Kidney (tissue), 14 donors: ENCODE results near the gene FNIP2. TPM values are rescaled to one million over a fixed set of nuclear protein-coding genes. Genes with fewer than 3 reads are reported as not detected.

ENCODE experiments used
- DNase-seq, 5 donors: peaks; one replicate each; pipeline ENCODE4 v3.0.0-alpha.2; 2013 to 2020
- FAIRE-seq: peaks from 2 replicates; lab custom pipeline; 2012; peaks lifted over from hg19 to GRCh38; lab: Jason Lieb, UNC
- H3K27ac ChIP-seq, 2 donors: one replicate each; pipeline ENCODE4 v1.7.0; 2013; ENCODE audit warnings: low read depth in 2 of 2, low read length in 2 of 2, inconsistent platforms in 1 of 2
- H3K27me3 ChIP-seq: one replicate; pipeline ENCODE4 v1.7.1; 2013; ENCODE audit warnings: low read length, inconsistent platforms; ENCODE audit not compliant: control insufficient read depth, insufficient read depth
- H3K36me3 ChIP-seq, 3 donors: one replicate each; pipeline versions ENCODE4 v1.7.0 to v1.7.1; 2013; ENCODE audit warnings: low read length in 3 of 3, control low read depth in 1 of 3, inconsistent platforms in 1 of 3; ENCODE audit not compliant: insufficient read depth in 3 of 3, control insufficient read depth in 2 of 3
- H3K4me1 ChIP-seq, 3 donors: one replicate each; pipeline versions ENCODE4 v1.7.0 to v1.7.1; 2013; ENCODE audit warnings: low read length in 3 of 3, inconsistent platforms in 1 of 3, low read depth in 1 of 3; ENCODE audit not compliant: control insufficient read depth in 2 of 3, insufficient read depth in 2 of 3
- H3K4me3 ChIP-seq, 3 donors: one replicate each; pipeline versions ENCODE4 v1.7.0 to v1.8.1; 2013; ENCODE audit warnings: low read length in 3 of 3, control low read depth in 1 of 3, inconsistent platforms in 1 of 3
- H3K9ac ChIP-seq, 3 donors: one replicate each; pipeline versions ENCODE4 v1.7.0 to v1.7.1; 2013; ENCODE audit warnings: low read length in 3 of 3, control low read depth in 1 of 3, inconsistent platforms in 1 of 3
- H3K9me3 ChIP-seq, 3 donors: one replicate each; pipeline versions ENCODE4 v1.7.0 to v1.7.1; 2013; ENCODE audit warnings: low read length in 3 of 3, control low read depth in 1 of 3, inconsistent platforms in 1 of 3; ENCODE audit not compliant: control insufficient read depth in 2 of 3, insufficient read depth in 1 of 3
- CTCF ChIP-seq: IDR thresholded peaks from 3 replicates; pipeline ENCODE4 v1.5.1; 2012; ENCODE audit warnings: mild to moderate bottlenecking, moderate library complexity, borderline replicate concordance; ENCODE audit not compliant: insufficient read depth; ENCODE audit errors: extremely low read depth
- intact Hi-C: fragments of 100-400 bp; cut with DNase I; formaldehyde crosslinking; loops from one replicate; pipeline ENCODE4 v1.11.1; 2022
- polyA plus RNA-seq: library from polyadenylated mRNA; stranded (reverse); fragments of 350-450 nt; fragmentation: Illumina TruSeq; extraction: RNeasy Lipid Tissue Mini Kit (QIAGEN cat#74804); gene quantifications from one replicate; pipeline ENCODE4 v1.2.3, GENCODE V29; 2014; ENCODE audit warnings: low read depth, low replicate concordance; ENCODE audit not compliant: insufficient read depth
- total RNA-seq: library from RNA; stranded (reverse); fragmentation: NEBNext Ultra II Directional; extraction: Animal tissue kit (Norgen Biotek cat#: 25700); gene quantifications from one replicate; pipeline ENCODE4 v1.2.1, GENCODE V29; 2021
- donor health status: control.
- donor health status: control.
- donor health status: control.
- donor health status: control.
- donor health status: control.
- donor health status: DM: yes; HTN: yes; CAD: no.
- donor health status: Normal renal cell carcinoma (clear cell type).

The FNIP2 gene
- total and polyA plus RNA-seq, 2 donors from 2014 or later: 13.2 to 65.1 TPM

DNA sequence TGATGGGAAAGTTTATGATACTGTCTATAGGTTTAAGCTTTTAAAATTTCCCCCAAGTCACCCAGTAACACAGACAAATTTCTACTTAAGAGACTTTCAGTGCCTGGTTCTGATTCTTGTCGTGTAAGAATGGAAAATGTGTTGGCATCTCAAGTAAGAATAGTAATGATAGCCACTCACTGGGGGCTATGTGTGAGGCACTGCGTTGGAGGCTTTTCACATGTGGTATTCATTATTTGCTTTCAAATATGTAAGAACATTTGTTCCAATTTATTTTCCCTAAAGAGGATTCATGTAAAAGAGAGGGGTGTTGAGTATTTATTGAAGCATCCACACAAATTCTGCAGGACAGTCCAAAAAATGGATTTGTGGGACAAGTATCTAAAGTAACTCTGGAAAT is 143.6 kb downstream of the FNIP2 start:
- H3K27me3 ChIP-seq: no peaks in the 10 kb centered on the region
- H3K4me3 ChIP-seq: no peak overlapping the region
- intact Hi-C loops: no loop called here
- FAIRE-seq (no peak), DNase-seq (no peak)
- H3K9ac ChIP-seq: no peak overlapping the region
- no peaks in the 10 kb centered on the region for H3K9me3 ChIP-seq
- no peaks in the 10 kb centered on the region for H3K4me1 ChIP-seq
- H3K27ac ChIP-seq: no peak overlapping the region
- no peaks in the 10 kb centered on the region for H3K36me3 ChIP-seq
- TF ChIP-seq CTCF: no peak

DNA sequence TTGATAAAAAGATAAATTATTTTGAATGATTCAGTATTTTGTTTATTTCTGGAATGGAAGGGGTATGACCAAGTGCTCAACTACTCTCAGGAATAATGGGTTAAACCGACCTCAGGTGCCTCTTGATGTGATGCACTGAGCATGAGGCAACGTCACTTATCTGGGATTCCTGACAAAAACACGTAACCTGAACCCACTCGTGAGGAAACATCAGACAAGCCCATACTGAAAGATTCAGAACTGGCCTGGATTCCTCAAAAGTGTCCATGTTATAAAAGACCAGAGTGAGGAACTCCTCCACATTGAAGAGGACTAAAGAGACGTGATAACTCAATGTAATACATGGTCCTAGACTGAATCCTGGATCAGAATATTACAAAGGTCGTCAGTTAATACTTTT is 144.0 kb downstream of the FNIP2 start:
- Histone ChIP-seq H3K4me1 (no peaks in the 10 kb centered on the region), H3K9me3 (no peaks in the 10 kb centered on the region), H3K36me3 (no peaks in the 10 kb centered on the region), H3K4me3 (no peak overlapping the region), H3K9ac (no peak overlapping the region), H3K27ac (no peak overlapping the region), H3K27me3 (no peaks in the 10 kb centered on the region)
- FAIRE-seq (no peak), DNase-seq (no peak)
- intact Hi-C loops: no loop called here
- no peak for TF ChIP-seq CTCF

GRCh38 chr4:158913766-158914165 is 144.9 kb downstream of the FNIP2 start:
- FAIRE-seq (no peak), DNase-seq (no peak)
- Histone ChIP-seq H3K36me3 (no peaks in the 10 kb centered on the region), H3K27me3 (no peaks in the 10 kb centered on the region), H3K4me3 (no peak overlapping the region), H3K4me1 (no peaks in the 10 kb centered on the region), H3K9ac (no peak overlapping the region), H3K27ac (no peak overlapping the region), H3K9me3 (no peaks in the 10 kb centered on the region)
- no peak for TF ChIP-seq CTCF
- intact Hi-C loops: no loop called here

- FAIRE-seq: no peak
- H3K9me3 ChIP-seq: no peaks in the 10 kb centered on the region
- no peaks in the 10 kb centered on the region for H3K36me3 ChIP-seq
- H3K4me3 ChIP-seq: no peak overlapping the region
- H3K27ac ChIP-seq: no peak overlapping the region
- intact Hi-C loops: no loop called here
- no peak overlapping the region for H3K9ac ChIP-seq
- no peaks in the 10 kb centered on the region for H3K27me3 ChIP-seq
- H3K4me1 ChIP-seq: no peaks in the 10 kb centered on the region
- no peak for TF ChIP-seq CTCF
- DNase-seq: no peak
Measured at GRCh38 chr4:158914218-158914617, 145.4 kb downstream of the FNIP2 start.
